ENCODE results near the gene CYP20A1.
A peak's percentile ranks its signal among the peaks of the same experiment; 100 is the strongest.
"Not testable (repeated sequence)": the region's sequence is repeated elsewhere in the genome, so short reads cannot be mapped to it uniquely, and the experiment has no call there.

Gene CYP20A1

GRCh38 chr2:203330434-203330833 lies 91.6 kb downstream of the CYP20A1 start:
- H3K4me3 ChIP-seq (ENCODE audit: low read length): no peak overlapping the region
- DNase-seq (ENCODE audit: low read depth): peak; percentile 18
- no peak for TF ChIP-seq CTCF (IDR thresholded peaks at IDR 0.05; ENCODE audit: insufficient read depth, low read depth, low read length, missing control alignments)

GRCh38 chr2:203338322-203338721 lies 99.5 kb downstream of the CYP20A1 start:
- no peak for DNase-seq (ENCODE audit: low read depth)
- no peak for TF ChIP-seq CTCF (IDR thresholded peaks at IDR 0.05; ENCODE audit: insufficient read depth, low read depth, low read length, missing control alignments)
- H3K4me3 ChIP-seq (ENCODE audit: low read length): no peak overlapping the region

GRCh38 chr2:203340791-203341487 lies 102.1 kb downstream of the CYP20A1 start:
- DNase-seq (ENCODE audit: low read depth): peak; percentile 72
- no peak for TF ChIP-seq CTCF (IDR thresholded peaks at IDR 0.05; ENCODE audit: insufficient read depth, low read depth, low read length, missing control alignments)
- H3K4me3 ChIP-seq (ENCODE audit: low read length): no peak overlapping the region

- DNase-seq (ENCODE audit: low read depth): no peak
- no peak overlapping the region for H3K4me3 ChIP-seq (ENCODE audit: low read length)
- no peak for TF ChIP-seq CTCF (IDR thresholded peaks at IDR 0.05; ENCODE audit: insufficient read depth, low read depth, low read length, missing control alignments)
These were observed 103.0 kb downstream of the CYP20A1 start for GRCh38 chr2:203341741-203342310.

GRCh38 chr2:203342374-203342773 lies 103.6 kb downstream of the CYP20A1 start:
- not testable (repeated sequence) for DNase-seq (ENCODE audit: low read depth); H3K4me3 ChIP-seq (ENCODE audit: low read length)

GRCh38 chr2:203344667-203345066 lies 105.8 kb downstream of the CYP20A1 start:
- no peak overlapping the region for H3K4me3 ChIP-seq (ENCODE audit: low read length)
- TF ChIP-seq CTCF (IDR thresholded peaks at IDR 0.05; ENCODE audit: insufficient read depth, low read depth, low read length, missing control alignments): no peak
- DNase-seq (ENCODE audit: low read depth): no peak

- H3K4me3 ChIP-seq (ENCODE audit: low read length): no peak overlapping the region
- DNase-seq (ENCODE audit: low read depth): no peak
- TF ChIP-seq CTCF (IDR thresholded peaks at IDR 0.05; ENCODE audit: insufficient read depth, low read depth, low read length, missing control alignments): no peak
These were observed 107.8 kb downstream of the CYP20A1 start for GRCh38 chr2:203346612-203347011.
